H9 (cell line): ENCODE data around the gene DHRS7C. TPM values are rescaled to one million over a fixed set of nuclear protein-coding genes. Genes with fewer than 3 reads are reported as not detected.
A peak's percentile ranks its signal among the peaks of the same experiment; 100 is the strongest.

Experiments
- DNase-seq: peaks from one replicate; pipeline ENCODE4 v3.0.0-alpha.2; 2017
- H2AFZ ChIP-seq: one replicate; pipeline ENCODE4 v1.6.1; 2013; ENCODE audit warnings: mild to moderate bottlenecking, low read length, control low read depth, moderate library complexity
- H2AK5ac ChIP-seq: 2 replicates; pipeline ENCODE4 v1.6.1; 2013; ENCODE audit warnings: low read length, control low read depth, mixed read lengths; ENCODE audit not compliant: insufficient read length
- H2BK120ac ChIP-seq: one replicate; pipeline ENCODE4 v1.6.1; 2013; ENCODE audit warnings: low read depth, mild to moderate bottlenecking, low read length, control low read depth, inconsistent platforms; ENCODE audit not compliant: poor library complexity, severe bottlenecking
- H2BK12ac ChIP-seq: 2 replicates; pipeline ENCODE4 v1.6.1; 2013; ENCODE audit warnings: low read length, control low read depth, mixed read lengths, low read depth; ENCODE audit not compliant: insufficient read length
- H2BK15ac ChIP-seq: 2 replicates; pipeline ENCODE4 v1.6.1; 2013; ENCODE audit warnings: low read depth, low read length, control low read depth
- H2BK20ac ChIP-seq: one replicate; pipeline ENCODE4 v1.6.1; 2013; ENCODE audit warnings: low read depth, mild to moderate bottlenecking, low read length, control low read depth, inconsistent platforms; ENCODE audit not compliant: poor library complexity, severe bottlenecking
- H2BK5ac ChIP-seq: 2 replicates; pipeline ENCODE4 v1.6.1; 2013; ENCODE audit warnings: low read length, control low read depth, mixed read lengths; ENCODE audit not compliant: insufficient read length
- H3K14ac ChIP-seq: 2 replicates; pipeline ENCODE4 v1.6.1; 2013; ENCODE audit warnings: low read length, control low read depth; ENCODE audit not compliant: insufficient read depth
- H3K18ac ChIP-seq: 2 replicates; pipeline ENCODE4 v1.6.1; 2013; ENCODE audit warnings: low read depth, mild to moderate bottlenecking, mixed read lengths, low read length, control low read depth; ENCODE audit not compliant: insufficient read length
- H3K23ac ChIP-seq: 2 replicates; pipeline ENCODE4 v1.6.1; 2013; ENCODE audit warnings: low read length, control low read depth, mixed read lengths, low read depth; ENCODE audit not compliant: insufficient read length
- H3K23me2 ChIP-seq: 2 replicates; pipeline ENCODE4 v1.6.1; 2013; ENCODE audit warnings: low read depth, mild to moderate bottlenecking, mixed read lengths, low read length, control low read depth; ENCODE audit not compliant: insufficient read length, poor library complexity, severe bottlenecking
- H3K27ac ChIP-seq: 2 replicates; pipeline ENCODE4 v1.5.1; 2013; ENCODE audit warnings: low read length, control low read depth, mixed read lengths, low read depth; ENCODE audit not compliant: insufficient read length
- H3K27me3 ChIP-seq: 2 replicates; pipeline ENCODE4 v1.6.1; 2013; ENCODE audit warnings: low read length, control low read depth, inconsistent platforms; ENCODE audit not compliant: insufficient read depth
- H3K4ac ChIP-seq: 2 replicates; pipeline ENCODE4 v1.6.1; 2013; ENCODE audit warnings: low read depth, mild to moderate bottlenecking, control low read depth, inconsistent platforms, low read length, moderate library complexity
- H3K4me1 ChIP-seq: 2 replicates; pipeline ENCODE4 v1.6.1; 2013; ENCODE audit warnings: low read length, control low read depth, inconsistent platforms; ENCODE audit not compliant: insufficient read depth
- H3K4me2 ChIP-seq: 2 replicates; pipeline ENCODE4 v1.6.1; 2013; ENCODE audit warnings: low read length, control low read depth, mixed read lengths; ENCODE audit not compliant: insufficient read length, insufficient read depth
- H3K56ac ChIP-seq: 2 replicates; pipeline ENCODE4 v1.6.1; 2013; ENCODE audit warnings: low read depth, mild to moderate bottlenecking, mixed read lengths, low read length, control low read depth; ENCODE audit not compliant: insufficient read length
- H3K79me1 ChIP-seq: 2 replicates; pipeline ENCODE4 v1.6.1; 2013; ENCODE audit warnings: low read depth, mild to moderate bottlenecking, moderate library complexity, low read length, control low read depth, inconsistent platforms; ENCODE audit not compliant: insufficient read depth, poor library complexity, severe bottlenecking
- H3K79me2 ChIP-seq: 2 replicates; pipeline ENCODE4 v1.6.1; 2013; ENCODE audit warnings: low read length, control low read depth, inconsistent platforms; ENCODE audit not compliant: insufficient read depth
- H3K9ac ChIP-seq: 2 replicates; pipeline ENCODE4 v1.6.1; 2013; ENCODE audit warnings: low read length, control low read depth, mixed read lengths; ENCODE audit not compliant: insufficient read length; ENCODE audit errors: extremely low read depth
- H3K9me3 ChIP-seq: one replicate; pipeline ENCODE4 v1.6.1; 2013; ENCODE audit warnings: low read depth, low read length, inconsistent platforms; ENCODE audit not compliant: control insufficient read depth
- H3T11ph ChIP-seq: one replicate; pipeline ENCODE4 v1.6.1; 2013; ENCODE audit warnings: mild to moderate bottlenecking, low read length, control low read depth, inconsistent platforms
- H4K20me1 ChIP-seq: one replicate; pipeline ENCODE4 v1.6.1; 2013; ENCODE audit not compliant: control insufficient read depth, insufficient read length, insufficient read depth
- H4K5ac ChIP-seq: 2 replicates; pipeline ENCODE4 v1.6.1; 2013; ENCODE audit warnings: low read depth, mild to moderate bottlenecking, mixed read lengths, low read length, control low read depth; ENCODE audit not compliant: insufficient read length
- H4K8ac ChIP-seq: replicated peaks from 2 replicates; pipeline ENCODE4 v1.6.1; 2013; ENCODE audit warnings: low read length, control low read depth, mixed read lengths, low read depth; ENCODE audit not compliant: insufficient read length
- H4K91ac ChIP-seq: 2 replicates; pipeline ENCODE4 v1.6.1; 2013; ENCODE audit warnings: low read depth, mild to moderate bottlenecking, moderate library complexity, mixed read lengths, low read length, control low read depth; ENCODE audit not compliant: insufficient read length
- H3K27ac Mint-ChIP-seq, 3 experiments: 2 replicates in 2 of 3; 3 replicates in 1 of 3; pipeline ENCODE4 v1.8.0; 2020 to 2021; ENCODE audit warnings: mixed read lengths in 3 of 3, mild to moderate bottlenecking in 1 of 3, moderate library complexity in 1 of 3
- H3K27me3 Mint-ChIP-seq: 2 replicates; pipeline ENCODE4 v1.8.0; 2021; ENCODE audit warnings: low read depth, mild to moderate bottlenecking, moderate library complexity, mixed read lengths
- H3K36me3 Mint-ChIP-seq, 3 experiments: 2 replicates in 2 of 3; 3 replicates in 1 of 3; pipeline ENCODE4 v1.8.0; 2020 to 2021; ENCODE audit warnings: low read depth in 3 of 3, mixed read lengths in 3 of 3; ENCODE audit not compliant: insufficient read depth in 1 of 3
- H3K4me1 Mint-ChIP-seq, 2 experiments: 2 replicates each; pipeline ENCODE4 v1.8.0; 2020; ENCODE audit warnings: mixed read lengths in 2 of 2
- H3K4me3 Mint-ChIP-seq, 2 experiments: 2 replicates in 1 of 2; 3 replicates in 1 of 2; pipeline ENCODE4 v1.8.0; 2020 to 2021; ENCODE audit warnings: mild to moderate bottlenecking in 2 of 2, mixed read lengths in 2 of 2, moderate library complexity in 1 of 2
- H3K9me3 Mint-ChIP-seq, 2 experiments: 2 replicates in 1 of 2; 3 replicates in 1 of 2; pipeline ENCODE4 v1.8.0; 2020; ENCODE audit warnings: mild to moderate bottlenecking in 2 of 2, mixed read lengths in 2 of 2, moderate library complexity in 1 of 2
- WGBS: extraction: QIAGEN DNeasy Blood & Tissue Kit; methylation state at CpG from one replicate; pipeline ENCODE4 v1.1.7; 2013; ENCODE audit warnings: missing lambda C conversion rate, low lambda C conversion rate, mixed read lengths; ENCODE audit not compliant: insufficient read length; ENCODE audit errors: extremely low coverage; 5-methylcytosine and 5-hydroxymethylcytosine counted together
- total RNA-seq: library from RNA; stranded (reverse); gene quantifications from 2 replicates; pipeline ENCODE4 v1.2.1, GENCODE V29; 2021
- TF ChIP-seq, protein P1 (sequence below): fragments of 200-600 bp; sonication (generic); conservative IDR thresholded peaks from 3 replicates; pipeline ENCODE4 v1.8.0; 2021; ENCODE audit warnings: antibody characterized with exemption, mild to moderate bottlenecking

Gene DHRS7C
- total RNA-seq, 1 experiment from 2014 or later, result not detected

- no peak overlapping the region for H3K18ac ChIP-seq
- Mint-ChIP-seq H3K4me1 (peaks cover 4 to 6% of the 10 kb centered on the region in 2 experiments; a peak in 3 of 4 replicates), H3K27me3 (peaks cover 2% of the 10 kb centered on the region; the same call in 1 of the 2 replicates), H3K4me3 (no peak overlapping the region), H3K27ac (no peak overlapping the region; a peak in 1 of 7 replicates), H3K36me3 (no peaks in the 10 kb centered on the region; a peak in 1 of 7 replicates), H3K9me3 (peaks cover 2 to 3% of the 10 kb centered on the region in 2 experiments; a peak in 3 of 5 replicates)
- no peak overlapping the region for H3K27ac ChIP-seq
- no peak overlapping the region for H3K23ac ChIP-seq
- no peak overlapping the region for H3K56ac ChIP-seq
- H2BK12ac ChIP-seq, result no peak overlapping the region
- H2BK120ac ChIP-seq, result no peak overlapping the region
- H4K5ac ChIP-seq, result no peak overlapping the region
- H2BK15ac ChIP-seq, result no peak overlapping the region
- H3K79me1 ChIP-seq, result no peaks in the 10 kb centered on the region
- no peak overlapping the region for H3K14ac ChIP-seq
- peaks cover 3% of the 10 kb centered on the region; the same call in 1 of the 2 replicates for H3K4me1 ChIP-seq
- H3K9ac ChIP-seq, result no peak overlapping the region
- no peaks in the 10 kb centered on the region for H3K23me2 ChIP-seq
- H3K4me2 ChIP-seq, result no peak overlapping the region
- peak; percentile 80 for DNase-seq
- no peak overlapping the region for H3T11ph ChIP-seq
- no peak overlapping the region for H2BK5ac ChIP-seq
- no peaks in the 10 kb centered on the region for H3K79me2 ChIP-seq
- WGBS, result no CpG with 5 or more reads among the region's 8 CpGs
- H2AFZ ChIP-seq, result no peak overlapping the region
- no peaks in the 10 kb centered on the region for H3K27me3 ChIP-seq
- no peak overlapping the region for H4K8ac ChIP-seq
- H2AK5ac ChIP-seq, result no peak overlapping the region
- H4K20me1 ChIP-seq, result no peaks in the 10 kb centered on the region
- TF ChIP-seq, protein P1, sequence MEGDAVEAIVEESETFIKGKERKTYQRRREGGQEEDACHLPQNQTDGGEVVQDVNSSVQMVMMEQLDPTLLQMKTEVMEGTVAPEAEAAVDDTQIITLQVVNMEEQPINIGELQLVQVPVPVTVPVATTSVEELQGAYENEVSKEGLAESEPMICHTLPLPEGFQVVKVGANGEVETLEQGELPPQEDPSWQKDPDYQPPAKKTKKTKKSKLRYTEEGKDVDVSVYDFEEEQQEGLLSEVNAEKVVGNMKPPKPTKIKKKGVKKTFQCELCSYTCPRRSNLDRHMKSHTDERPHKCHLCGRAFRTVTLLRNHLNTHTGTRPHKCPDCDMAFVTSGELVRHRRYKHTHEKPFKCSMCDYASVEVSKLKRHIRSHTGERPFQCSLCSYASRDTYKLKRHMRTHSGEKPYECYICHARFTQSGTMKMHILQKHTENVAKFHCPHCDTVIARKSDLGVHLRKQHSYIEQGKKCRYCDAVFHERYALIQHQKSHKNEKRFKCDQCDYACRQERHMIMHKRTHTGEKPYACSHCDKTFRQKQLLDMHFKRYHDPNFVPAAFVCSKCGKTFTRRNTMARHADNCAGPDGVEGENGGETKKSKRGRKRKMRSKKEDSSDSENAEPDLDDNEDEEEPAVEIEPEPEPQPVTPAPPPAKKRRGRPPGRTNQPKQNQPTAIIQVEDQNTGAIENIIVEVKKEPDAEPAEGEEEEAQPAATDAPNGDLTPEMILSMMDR, result no peak
- H3K4ac ChIP-seq, result no peak overlapping the region
- no peak overlapping the region for H2BK20ac ChIP-seq
- no peak overlapping the region for H4K91ac ChIP-seq
- H3K9me3 ChIP-seq, result no peaks in the 10 kb centered on the region
Measured at GRCh38 chr17:9817086-9817485, 25.7 kb upstream of the DHRS7C start.
